DMS53 treated with DMSO at 0.1 percent for 48 hours (cell line): ENCODE data around the gene AGTPBP1.

Experiments
- DNase-seq: peaks from one replicate; lab custom pipeline; 2025; ENCODE audit not compliant: unreplicated experiment; lab: John Stamatoyannopoulos, UW

Gene AGTPBP1

GRCh38 chr9:85502815-85503655, 238.7 kb downstream of the AGTPBP1 start:
- no peak for DNase-seq

- no peak for DNase-seq
Measured at GRCh38 chr9:85501882-85502281, 239.9 kb downstream of the AGTPBP1 start.

GRCh38 chr9:85501456-85501855, 240.3 kb downstream of the AGTPBP1 start:
- DNase-seq: no peak
